Suppressor macrophage treated with lipopolysaccharide for 1 hour (primary cell): ENCODE data around the gene KIF2A.

Experiments
- DNase-seq, 3 donors: peaks; one replicate each; pipeline ENCODE4 v3.0.0-alpha.2; 2020 to 2022

KIF2A gene

DNA sequence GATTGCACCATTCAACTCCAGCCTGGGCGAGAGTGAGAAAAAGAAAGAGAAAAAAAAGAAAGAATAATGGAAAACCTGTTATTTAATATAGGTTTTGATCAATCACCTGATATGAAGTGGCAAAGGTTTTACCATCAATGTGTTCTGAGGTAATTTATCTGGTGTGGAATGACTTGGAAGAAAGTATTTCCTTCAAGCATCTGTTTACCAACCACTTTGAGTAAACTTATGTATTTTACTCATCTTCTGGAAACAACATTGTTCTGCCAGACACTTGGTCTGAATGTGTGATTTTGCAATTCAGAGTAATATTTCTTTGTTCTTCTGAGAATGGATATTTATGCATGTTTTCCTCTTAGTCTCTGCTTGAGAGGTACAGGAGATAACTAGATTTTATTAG, 24.3 kb downstream of the KIF2A start:
- no peak for DNase-seq

DNA sequence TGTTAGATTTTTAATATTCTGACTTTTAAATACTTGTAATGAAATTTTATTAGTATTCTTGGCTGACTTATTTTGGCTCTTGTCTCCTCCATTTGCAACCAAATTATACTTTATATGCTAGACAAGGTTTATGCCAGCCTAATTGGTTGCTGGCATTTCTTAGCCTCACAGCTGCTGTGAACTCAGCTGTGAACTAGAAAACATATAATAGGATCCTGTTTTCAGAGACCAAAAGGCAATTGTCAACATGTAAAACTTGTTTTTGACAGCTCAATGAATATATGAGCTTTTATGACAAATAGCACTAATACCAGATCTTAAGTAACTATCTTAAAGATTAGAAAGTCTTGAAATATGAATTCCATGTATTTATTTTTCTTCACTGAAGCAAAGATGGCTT, 25.9 kb downstream of the KIF2A start:
- DNase-seq, result no peak

DNA sequence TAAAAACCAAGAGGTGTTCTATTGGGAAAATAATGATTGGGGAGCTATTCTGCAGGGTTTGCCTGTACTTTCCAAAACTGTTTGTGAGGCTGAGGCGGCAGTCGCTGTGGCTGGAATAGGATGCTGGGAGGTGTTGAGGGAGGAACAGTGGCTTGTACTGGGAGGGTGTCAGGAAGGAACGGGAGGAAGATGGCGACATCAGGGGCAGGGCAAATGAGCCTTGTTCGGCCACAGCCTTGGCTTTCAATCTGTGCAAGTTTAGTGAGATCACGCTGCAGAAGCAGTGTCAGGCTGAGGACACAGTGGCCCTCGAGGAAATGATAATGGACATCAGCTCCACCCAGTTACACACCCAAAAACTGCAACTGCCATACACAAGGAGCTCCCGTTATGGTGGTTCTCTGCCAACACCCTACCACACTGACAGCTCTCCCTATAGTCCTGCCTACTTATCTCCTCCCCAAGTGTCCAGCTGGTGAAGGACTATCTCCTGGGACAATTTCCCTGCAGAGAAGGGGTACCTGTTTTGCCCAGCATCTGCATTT, 27.3 kb downstream of the KIF2A start:
- DNase-seq, result no peak

DNA sequence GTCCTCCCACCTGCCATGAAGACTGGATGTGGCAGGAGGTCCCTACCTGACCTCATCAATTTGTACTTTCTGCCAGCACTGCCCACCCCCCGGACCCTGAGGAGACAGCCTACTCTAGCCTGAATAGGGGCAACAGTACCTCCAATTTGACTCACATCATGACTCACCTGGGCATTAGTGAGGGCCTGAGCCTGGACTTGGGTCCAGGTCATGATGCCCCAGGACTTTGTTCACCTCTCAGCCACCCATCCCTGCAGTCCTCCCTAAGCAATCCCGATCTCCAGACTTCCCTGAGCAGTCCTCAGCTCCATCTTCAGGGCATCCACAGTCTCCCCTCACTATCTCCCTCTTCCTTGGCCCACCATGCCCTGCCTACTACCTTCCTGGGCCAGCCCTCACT, 28.1 kb downstream of the KIF2A start:
- DNase-seq, result no peak

DNA sequence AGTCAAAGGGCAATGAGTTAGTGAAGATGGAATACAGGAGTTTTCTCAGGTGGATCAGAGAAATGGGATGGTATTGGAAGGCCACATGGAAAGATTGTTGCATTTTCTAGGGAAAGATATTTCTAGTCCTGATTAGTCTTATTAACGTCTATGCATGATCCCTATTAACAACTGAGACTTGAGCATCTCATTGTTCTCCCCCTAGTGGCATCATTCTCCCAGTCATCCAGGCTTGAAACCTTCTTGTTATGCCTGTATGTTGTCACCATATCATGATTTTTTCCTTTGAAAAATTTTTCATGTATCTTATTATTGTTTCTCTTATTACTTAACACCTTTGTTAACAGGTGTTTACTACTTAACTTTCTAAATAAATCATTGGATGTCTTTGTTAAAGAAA, 34.4 kb downstream of the KIF2A start:
- DNase-seq, result peak; percentile 39 to 63 (median 61)

DNA sequence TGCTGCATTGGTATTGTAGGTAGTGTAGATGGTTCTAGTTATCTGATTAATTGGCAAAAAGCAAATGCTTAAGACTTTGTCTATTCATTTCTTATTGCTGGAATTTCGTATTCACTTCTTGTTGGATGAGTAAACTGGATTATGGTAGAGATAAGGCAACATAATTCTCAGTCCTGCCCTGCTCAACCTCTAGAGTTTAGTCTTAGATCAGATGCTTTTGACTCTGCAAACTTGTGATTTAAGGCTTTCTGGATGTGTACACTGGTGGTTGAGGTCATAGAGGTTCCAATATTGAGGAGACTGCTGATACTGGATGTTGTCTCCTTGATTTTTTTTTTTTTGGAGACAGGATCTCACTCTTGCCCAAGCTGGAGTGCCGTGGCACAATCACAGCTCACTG, 35.0 kb downstream of the KIF2A start:
- DNase-seq, result no peak

DNA sequence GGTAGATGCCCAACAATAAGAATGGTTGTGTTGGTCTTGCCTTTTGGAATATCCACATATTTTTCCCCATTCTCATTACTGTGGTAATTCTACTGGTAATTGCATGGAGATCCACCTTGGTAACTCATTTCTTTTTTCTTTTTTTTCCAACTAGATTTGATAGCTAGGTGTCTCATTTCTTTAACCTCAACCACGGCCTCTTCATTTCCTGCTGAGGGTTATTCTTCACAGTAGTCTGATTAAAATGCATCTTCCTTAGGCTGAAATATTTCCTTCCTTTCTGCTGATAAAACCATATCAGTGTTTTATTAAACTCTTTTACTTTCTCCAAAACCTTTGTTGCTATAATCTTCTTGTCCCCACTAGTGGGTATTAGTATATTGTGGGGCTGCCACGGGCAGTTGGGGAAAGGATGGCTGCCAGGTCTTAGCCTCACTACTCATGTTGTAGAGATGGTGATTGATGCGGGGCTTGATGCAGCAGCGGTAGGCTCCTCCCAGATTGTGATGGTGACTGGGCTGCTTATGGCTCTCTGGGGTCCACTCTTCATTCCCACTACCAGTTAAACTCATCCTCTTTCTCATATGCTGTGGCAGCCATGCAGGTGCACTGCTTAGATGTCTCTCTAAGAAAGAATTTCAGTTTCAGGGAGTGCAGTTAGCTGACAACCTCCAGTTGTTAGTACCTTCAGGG, 35.9 kb downstream of the KIF2A start:
- DNase-seq, result no peak

DNA sequence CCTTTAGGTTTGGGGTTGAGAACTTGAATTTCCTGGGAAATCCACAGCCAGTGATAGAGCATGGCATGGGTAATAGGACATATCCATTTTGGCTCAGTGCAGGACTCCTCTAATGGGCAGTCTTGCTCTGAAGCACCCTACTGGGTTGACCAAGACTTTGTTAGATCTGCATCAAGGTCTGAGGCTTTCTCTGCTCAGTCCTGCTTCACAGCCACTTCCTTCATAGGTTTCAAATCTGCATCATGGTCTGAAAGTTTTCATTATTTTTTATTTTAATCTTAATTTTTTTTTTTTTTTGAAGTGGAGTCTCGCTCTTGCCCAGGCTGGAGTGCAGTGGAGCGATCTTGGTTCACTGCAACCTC, 36.5 kb downstream of the KIF2A start:
- DNase-seq, result no peak

DNA sequence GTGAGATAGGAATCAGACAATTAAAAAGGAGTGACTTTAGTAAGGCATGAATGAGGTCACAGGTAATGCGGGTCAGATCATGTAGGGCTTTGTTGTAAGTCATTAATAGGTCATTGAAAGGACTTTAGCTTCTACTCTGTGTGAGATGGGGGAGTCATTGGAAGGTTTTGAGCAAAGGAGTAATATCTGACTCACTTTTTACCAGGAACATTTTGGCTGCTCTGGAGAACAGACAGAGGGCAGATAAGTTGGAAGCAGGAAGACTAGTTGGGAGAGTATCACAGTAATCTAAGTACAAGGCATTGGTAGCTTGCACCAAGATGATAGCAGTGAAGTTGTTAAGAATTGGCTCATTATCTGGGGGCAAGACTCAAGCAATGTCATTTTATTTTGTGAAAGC, 37.4 kb downstream of the KIF2A start:
- no peak for DNase-seq

DNA sequence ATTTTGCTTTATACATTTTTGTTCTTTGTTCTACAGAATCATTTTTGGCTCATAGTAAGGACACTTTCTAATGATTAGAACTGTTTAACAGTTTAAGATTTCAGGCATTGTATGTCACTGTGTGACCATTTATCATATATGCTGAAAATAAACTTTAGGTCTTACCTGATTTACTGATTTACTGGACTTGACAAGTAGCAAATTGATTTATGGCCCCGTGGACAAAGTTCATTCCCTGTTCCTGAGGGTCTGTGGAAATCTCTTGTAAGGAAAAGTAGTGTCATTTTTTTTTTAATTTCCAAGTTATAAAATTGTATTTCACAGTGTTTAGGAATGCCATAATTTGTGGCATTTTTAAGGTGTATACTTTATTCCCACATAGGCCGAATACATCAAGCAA, 40.7 kb downstream of the KIF2A start:
- DNase-seq, result no peak

DNA sequence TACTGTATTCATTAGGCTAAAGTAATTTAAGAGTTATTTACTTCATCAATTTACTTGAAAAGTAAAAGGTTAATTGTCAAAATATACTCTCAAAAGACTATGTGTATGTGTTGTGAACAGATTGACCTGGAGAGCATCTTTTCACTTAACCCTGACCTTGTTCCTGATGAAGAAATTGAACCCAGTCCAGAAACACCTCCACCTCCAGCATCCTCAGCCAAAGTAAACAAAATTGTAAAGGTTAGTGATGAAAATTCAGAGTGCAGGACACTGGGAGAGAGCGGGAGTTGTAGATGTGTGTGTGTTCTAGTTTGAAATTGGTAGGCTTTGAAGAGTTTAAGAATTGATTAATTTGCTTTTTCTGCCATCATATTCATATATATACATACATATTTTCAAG, 41.9 kb downstream of the KIF2A start:
- DNase-seq, result no peak

DNA sequence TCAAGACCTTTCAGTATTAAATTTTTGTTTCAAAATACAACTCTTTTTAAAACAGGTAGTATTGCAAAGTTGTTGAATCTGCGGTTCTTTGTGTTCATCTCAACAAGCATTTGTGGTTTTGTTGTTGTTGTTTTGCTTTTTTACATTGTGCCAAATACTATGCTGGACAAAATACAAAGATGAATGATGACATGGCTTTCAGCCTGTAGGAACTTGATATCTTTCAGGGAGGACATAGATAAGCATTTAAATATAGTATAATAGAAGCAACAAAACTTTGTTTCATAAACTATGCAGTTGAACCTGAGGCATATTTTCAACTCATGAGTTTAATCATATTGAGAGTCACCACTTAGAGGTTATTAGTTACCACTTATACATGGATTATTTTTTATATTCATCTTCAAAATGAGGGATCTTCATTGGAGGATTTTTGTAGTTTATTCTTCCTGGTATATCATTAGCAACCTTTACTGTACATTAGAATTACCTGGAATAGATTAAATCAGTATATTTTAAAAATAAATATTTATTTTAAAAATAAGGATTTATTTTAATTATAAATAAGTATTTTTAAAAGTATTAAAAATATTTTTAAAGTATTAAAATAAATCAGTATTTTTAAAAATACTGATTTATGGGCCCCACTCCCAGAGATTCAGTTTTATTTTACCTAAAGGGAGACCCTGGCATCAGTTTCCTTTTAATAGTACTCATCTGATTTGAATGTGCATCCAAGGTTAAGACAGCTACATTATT, 42.9 kb downstream of the KIF2A start:
- DNase-seq, result no peak

DNA sequence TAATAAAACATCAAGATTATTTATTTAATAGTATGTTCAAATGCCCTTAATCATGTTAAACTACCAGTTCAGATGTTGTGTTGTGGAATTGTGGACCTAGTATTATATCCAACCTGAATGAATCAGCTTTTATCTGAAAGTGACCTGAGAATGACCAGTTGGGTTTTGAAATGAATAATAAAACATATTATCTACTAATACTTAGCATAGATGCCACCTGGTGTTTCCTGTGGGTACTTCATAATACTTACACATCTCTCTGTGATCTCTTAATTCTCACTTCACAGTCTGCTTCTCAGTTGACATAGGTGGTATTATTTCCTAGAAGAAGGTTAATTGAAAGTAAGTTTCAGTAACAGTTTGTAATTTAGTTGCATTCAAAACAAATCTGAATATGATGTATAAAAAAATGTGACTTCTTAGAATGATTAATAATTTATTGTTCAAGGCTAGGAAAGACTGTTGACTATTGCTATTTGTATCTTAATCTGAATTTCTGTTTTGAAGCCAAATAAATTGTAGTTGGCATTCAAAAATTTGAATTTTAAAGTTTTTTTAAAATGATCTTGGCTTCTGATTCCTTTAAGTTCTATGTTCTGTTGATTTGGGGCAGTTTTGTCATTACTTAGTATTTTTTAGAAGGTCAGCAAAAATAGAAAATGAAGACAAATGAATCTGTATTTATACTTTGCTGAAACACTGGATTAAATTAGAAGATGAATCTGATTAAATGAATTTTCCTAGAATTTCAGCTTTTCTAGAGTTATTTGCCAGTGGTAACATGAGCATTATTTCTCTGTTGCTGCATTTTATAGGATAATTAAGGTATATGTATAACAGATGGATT, 48.2 kb downstream of the KIF2A start:
- DNase-seq, result peak; percentile 73 to 82 (median 76)

DNA sequence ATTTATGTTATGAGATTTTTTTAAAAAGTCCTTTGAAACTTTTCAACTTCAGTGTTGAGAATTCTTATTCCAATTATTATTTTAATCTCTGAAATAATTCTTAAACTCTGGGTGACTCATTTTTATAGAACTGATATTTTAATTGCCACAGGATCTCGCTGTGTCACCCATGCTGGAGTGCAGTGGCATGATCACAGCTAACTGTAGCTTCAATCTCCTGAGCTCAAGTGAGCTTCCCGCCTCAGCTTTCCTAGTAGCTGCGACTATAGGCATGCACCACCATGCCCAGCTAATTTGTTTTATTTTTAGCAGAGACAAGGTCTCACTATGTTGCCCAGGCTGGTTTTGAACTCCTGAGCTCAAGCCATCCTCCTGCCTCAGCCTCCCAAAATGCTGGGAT, 56.7 kb downstream of the KIF2A start:
- DNase-seq, result no peak

DNA sequence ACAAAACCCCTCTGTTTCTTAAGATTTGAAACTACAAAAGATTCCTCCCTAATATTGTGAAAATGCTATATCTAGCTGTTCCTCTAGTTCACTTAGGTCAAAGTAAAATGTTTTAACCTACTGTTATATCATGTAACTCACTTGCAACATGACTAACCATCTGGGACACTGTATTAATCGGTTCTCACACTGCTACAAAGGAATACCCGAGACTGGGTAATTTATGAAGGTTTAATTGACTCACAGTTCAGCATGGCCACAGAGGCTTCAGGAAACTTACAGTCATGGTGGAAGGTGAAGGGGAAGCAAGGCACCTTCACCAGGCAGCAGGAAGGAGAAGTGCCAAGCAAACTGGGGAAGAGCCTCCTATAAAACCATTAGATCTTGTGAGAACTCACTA, 63.0 kb downstream of the KIF2A start:
- peak in 2 of 3 donors; percentile 2 for DNase-seq

DNA sequence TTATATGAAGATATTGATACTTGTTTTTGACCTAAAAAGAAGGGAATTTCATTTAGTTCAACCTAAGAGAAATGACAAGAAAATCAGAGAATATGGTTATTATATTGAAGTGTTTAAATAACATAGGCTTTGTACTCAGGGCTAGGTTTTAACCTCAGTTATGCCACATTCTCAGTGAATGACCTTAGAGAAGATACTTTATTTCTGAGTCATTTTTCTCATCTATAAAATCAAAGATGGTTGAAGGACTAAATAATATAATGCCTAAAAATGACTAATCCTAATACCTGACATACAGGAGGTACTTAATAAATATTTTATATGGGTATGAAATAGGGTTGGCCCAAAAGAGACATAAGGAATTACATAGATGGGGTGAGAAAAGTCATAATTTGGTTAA, 65.4 kb downstream of the KIF2A start:
- DNase-seq, result no peak

DNA sequence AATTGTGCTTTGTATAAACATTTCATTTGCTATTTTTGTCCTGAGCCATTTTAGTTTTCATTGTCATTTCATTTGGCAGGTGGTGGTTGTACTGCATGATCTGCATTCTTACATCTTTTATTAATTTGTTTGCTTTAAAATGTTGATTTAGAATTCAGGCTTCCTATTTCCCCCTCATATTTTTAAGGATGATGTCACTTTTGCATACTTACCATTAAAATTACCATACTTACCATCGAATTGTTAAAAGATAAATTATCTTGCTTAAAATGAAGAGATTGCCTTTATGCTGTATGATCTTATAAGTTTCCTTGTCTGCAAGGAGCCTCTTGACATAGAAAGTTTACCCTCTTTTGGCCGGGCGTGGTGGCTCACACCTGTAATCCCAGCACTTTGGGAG, 66.6 kb downstream of the KIF2A start:
- DNase-seq, result no peak

DNA sequence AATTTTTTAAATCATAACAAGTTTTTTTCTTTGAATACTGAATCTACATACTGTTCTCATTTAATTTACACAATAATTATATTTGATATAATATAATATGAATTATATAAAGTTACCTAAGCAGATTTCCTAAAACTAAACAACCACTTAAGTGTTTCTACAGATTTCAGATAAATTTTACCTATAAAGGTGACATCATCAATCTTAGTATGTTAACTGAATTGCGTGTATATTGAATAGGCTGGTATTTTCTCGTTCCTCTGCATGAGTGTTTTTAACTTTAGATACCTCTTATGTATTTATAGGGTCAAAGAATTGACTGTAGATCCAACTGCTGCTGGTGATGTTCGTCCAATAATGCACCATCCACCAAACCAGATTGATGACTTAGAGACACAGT, 67.4 kb downstream of the KIF2A start:
- DNase-seq, result no peak

DNA sequence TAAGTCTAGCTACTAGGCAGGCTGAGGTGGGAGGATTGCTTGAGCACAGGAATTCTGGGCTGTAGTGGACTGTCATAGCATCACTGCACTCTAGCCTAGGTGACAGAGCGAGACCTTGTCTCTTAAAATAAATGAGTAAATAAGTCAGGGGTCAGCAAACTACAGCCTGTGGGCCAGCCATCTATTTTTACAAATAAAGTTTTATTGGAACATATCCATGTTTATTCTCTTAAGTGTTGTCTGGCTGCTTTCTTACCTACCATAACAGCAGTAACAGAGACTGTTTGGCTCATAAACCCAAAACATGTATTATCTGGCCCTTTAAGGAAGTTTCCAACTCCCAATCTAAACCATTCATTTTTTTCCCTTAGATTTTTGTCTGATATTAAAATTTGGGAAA, 68.1 kb downstream of the KIF2A start:
- no peak for DNase-seq

DNA sequence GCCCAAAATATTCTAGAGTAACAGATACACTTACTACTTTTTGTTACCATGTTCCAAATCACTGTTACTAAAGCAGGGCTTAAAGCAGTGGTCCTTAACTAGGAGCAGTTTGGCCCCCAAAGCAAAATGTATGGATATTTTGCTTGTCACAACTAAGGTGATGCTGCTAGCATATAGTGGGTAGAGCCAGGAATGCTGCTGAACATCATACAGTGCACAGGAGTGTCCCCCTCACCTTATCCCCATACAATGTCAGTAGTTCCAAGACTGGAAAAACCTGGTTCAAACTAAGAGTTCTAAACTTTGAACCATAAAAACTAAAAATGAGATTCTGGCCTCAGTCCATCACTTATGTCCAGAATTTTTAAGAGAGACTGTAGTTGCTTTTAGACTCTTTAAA, 69.6 kb downstream of the KIF2A start:
- no peak for DNase-seq

DNA sequence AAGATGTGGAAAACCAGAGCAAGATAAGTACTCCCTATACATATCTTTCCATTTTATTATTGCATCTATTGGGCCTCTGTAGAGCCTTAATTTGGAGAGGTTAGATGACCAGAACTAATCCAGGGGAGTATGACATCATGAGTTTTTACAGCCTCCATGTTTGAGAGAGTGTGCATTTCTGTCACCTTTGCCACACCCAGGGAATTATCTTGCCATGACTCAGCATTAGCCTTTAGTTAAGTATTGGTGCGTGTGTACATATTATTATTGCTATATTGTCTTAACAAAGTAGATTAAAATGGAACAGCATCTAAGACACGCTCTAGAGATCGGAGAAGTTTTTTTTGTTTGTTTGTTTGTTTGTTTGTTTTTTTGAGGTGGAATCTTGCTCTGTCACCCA, 70.1 kb downstream of the KIF2A start:
- no peak for DNase-seq

DNA sequence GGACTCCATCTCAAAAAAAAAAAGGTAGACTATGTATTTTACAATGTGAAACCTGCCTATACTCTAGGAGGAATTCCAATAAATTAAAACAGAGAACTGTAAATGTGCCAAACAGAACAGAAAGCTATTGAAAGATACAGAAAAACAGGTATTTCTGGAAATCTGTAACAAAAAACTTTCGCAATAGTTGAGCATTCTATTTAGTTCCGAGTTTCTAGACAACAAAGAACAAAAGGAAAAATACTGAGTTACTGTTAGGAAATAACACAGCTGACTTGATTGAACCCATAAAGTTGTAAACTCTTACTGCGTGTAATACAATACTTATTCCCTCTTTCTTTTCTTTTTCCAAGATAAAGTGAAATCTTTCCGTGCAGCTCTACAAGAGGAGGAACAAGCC, 79.1 kb downstream of the KIF2A start:
- DNase-seq, result no peak

DNA sequence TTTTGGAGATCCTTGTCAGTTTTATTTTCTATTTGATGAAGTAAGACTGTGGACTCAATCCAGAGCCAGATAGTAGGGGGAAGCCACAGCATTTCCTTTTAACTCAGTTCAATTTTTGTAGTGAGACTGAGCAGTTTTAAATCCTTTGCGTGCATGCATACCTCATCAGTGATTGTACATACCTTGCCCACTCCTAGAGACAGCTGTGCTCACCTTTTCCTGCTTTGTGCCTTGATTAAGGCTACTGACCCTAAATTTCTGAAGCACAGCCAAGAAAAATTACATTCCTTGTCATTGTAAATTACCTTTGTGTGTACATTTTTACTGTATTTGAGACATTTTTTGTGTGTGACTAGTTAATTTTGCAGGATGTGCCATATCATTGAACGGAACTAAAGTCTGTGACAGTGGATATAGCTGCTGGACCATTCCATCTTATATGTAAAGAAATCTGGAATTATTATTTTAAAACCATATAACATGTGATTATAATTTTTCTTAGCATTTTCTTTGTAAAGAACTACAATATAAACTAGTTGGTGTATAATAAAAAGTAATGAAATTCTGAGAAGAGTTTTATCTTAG, 79.9 kb downstream of the KIF2A start:
- no peak for DNase-seq
